Keratinocyte (primary cell): ENCODE results near the gene PGLYRP2. TPM values are rescaled to one million over a fixed set of nuclear protein-coding genes. Genes with fewer than 3 reads are reported as not detected.

Source experiments
- DNase-seq: peaks from one replicate; pipeline ENCODE4 v3.0.0-alpha.2; 2011; ENCODE audit warnings: low read depth, missing footprints, low spot score
- FAIRE-seq: peaks from 2 replicates; lab custom pipeline; 2011; peaks lifted over from hg19 to GRCh38; lab: Jason Lieb, UNC
- H2AFZ ChIP-seq: 2 replicates; pipeline ENCODE4 v1.6.0; 2012; ENCODE audit warnings: low read length, control low read depth, inconsistent platforms; ENCODE audit not compliant: control insufficient read depth
- H3K27ac ChIP-seq: 2 replicates; pipeline ENCODE4 v1.5.1; 2011; ENCODE audit warnings: low read length; ENCODE audit not compliant: control insufficient read depth, insufficient read depth
- H3K27me3 ChIP-seq: 3 replicates; pipeline ENCODE4 v1.6.0; 2011; ENCODE audit warnings: low read length; ENCODE audit not compliant: control insufficient read depth, insufficient read depth; ENCODE audit errors: extremely low read depth
- H3K36me3 ChIP-seq, 2 experiments: 2 replicates in 1 of 2; 3 replicates in 1 of 2; pipeline ENCODE4 v1.5.1; 2011; ENCODE audit warnings: low read length in 2 of 2, mild to moderate bottlenecking in 1 of 2; ENCODE audit not compliant: control insufficient read depth in 2 of 2, insufficient read depth in 2 of 2; ENCODE audit errors: extremely low read depth in 1 of 2
- H3K4me1 ChIP-seq: 3 replicates; pipeline ENCODE4 v1.5.1; 2011; ENCODE audit warnings: low read length; ENCODE audit not compliant: control insufficient read depth, insufficient read depth; ENCODE audit errors: extremely low read depth
- H3K4me2 ChIP-seq: 3 replicates; pipeline ENCODE4 v1.6.0; 2011; ENCODE audit warnings: low read depth, low read length; ENCODE audit not compliant: control insufficient read depth, insufficient read depth; ENCODE audit errors: extremely low read depth
- H3K4me3 ChIP-seq, 3 experiments: fragments of 200-600 bp in 1 of 3; sonication (generic) in 1 of 3; 2 replicates in 2 of 3; 3 replicates in 1 of 3; pipeline ENCODE4 v1.5.1; 2011 to 2016; ENCODE audit warnings: low read length in 3 of 3, mild to moderate bottlenecking in 3 of 3, control low read depth in 2 of 3, inconsistent platforms in 1 of 3, low read depth in 1 of 3, mixed read lengths in 1 of 3, mixed run types in 1 of 3, moderate library complexity in 1 of 3; ENCODE audit not compliant: control insufficient read depth in 2 of 3, insufficient read depth in 2 of 3; ENCODE audit errors: extremely low read depth in 1 of 3
- H3K79me2 ChIP-seq: 2 replicates; pipeline ENCODE4 v1.6.0; 2012; ENCODE audit warnings: low read length; ENCODE audit not compliant: control insufficient read depth, insufficient read depth
- H3K9ac ChIP-seq: 3 replicates; pipeline ENCODE4 v1.6.0; 2011; ENCODE audit warnings: low read length; ENCODE audit not compliant: control insufficient read depth, insufficient read depth; ENCODE audit errors: extremely low read depth
- H3K9me1 ChIP-seq: 3 replicates; pipeline ENCODE4 v1.6.0; 2011; ENCODE audit warnings: low read length; ENCODE audit not compliant: control insufficient read depth, insufficient read depth; ENCODE audit errors: extremely low read depth
- H3K9me3 ChIP-seq: 2 replicates; pipeline ENCODE4 v1.5.1; 2012; ENCODE audit warnings: low read depth, low read length; ENCODE audit not compliant: control insufficient read depth
- H4K20me1 ChIP-seq: 3 replicates; pipeline ENCODE4 v1.6.0; 2011; ENCODE audit warnings: low read length; ENCODE audit not compliant: control insufficient read depth, insufficient read depth; ENCODE audit errors: extremely low read depth
- EZH2 ChIP-seq: IDR thresholded peaks from one replicate; pipeline ENCODE4 v1.6.1; 2012; ENCODE audit warnings: inconsistent platforms, mild to moderate bottlenecking, low read length, moderate library complexity
- dilution Hi-C: fragments of 300-500 bp; cut with MboI; formaldehyde crosslinking; loops from one replicate; pipeline ENCODE4 v1.7.0; 2020; ENCODE audit warnings: low sequenced_read_pairs; ENCODE audit not compliant: extremely low pct_ligation_motif_present
- polyA plus RNA-seq, 5 experiments: library from polyadenylated mRNA; depleted of rRNA in 3 of 5; stranded (reverse) in 3 of 5; stranded (forward) in 1 of 5; unstranded in 1 of 5; fragments of >200 nt; gene quantifications; 1 replicate in 1 of 5; 2 replicates in 3 of 5; 3 replicates in 1 of 5; pipeline versions ENCODE4 v1.2.1 to v1.2.3, GENCODE V29; 2011 to 2012; ENCODE audit warnings: missing spikeins in 2 of 5, low read depth in 1 of 5, low replicate concordance in 1 of 5
- TF ChIP-seq, protein P1 (sequence below), 3 experiments: IDR thresholded peaks in 1 of 3; conservative IDR thresholded peaks in 1 of 3; optimal IDR thresholded peaks in 1 of 3; 2 replicates in 2 of 3; 3 replicates in 1 of 3; pipeline versions ENCODE3 to v1.5.1; 2011; ENCODE audit warnings: low read length in 3 of 3, mild to moderate bottlenecking in 3 of 3, moderate library complexity in 2 of 3, control low read depth in 1 of 3, inconsistent platforms in 1 of 3; ENCODE audit not compliant: insufficient read depth in 2 of 3; ENCODE audit errors: extremely low read depth in 1 of 3

Gene PGLYRP2
- polyA plus RNA-seq, 1 donor (not counting 4 experiments of a cell fraction or from before 2014, with no cell fraction given): not detected

DNA sequence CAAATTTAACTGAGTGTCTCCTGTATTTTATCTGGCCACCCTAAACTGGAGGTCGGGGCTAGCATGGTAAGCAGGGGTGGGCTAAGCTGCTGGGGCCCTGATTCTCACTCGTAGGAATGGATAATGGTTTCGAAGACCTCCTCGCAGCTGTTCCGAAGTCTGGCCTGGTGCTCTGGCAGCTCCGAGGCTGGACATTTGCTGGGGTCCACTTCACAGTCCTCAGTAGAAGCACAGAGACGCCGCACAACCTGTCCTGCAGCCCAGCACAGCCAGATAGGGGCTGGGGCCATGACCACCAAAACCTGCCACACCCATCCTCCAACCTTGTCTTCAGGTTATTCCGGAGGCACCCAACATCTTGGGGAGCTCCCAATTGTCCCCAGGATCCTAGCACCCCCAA, 23.3 kb downstream of the PGLYRP2 start:
- H3K4me3 ChIP-seq: no peak overlapping the region
- H3K27me3 ChIP-seq: peaks cover 65% of the 10 kb centered on the region
- FAIRE-seq (no peak), DNase-seq (no peak)
- no peak overlapping the region for H3K27ac ChIP-seq
- peaks cover 3% of the 10 kb centered on the region for H3K4me1 ChIP-seq
- H2AFZ ChIP-seq: no peak overlapping the region
- no peaks in the 10 kb centered on the region for H3K9me3 ChIP-seq
- dilution Hi-C loops: no loop called here
- H3K79me2 ChIP-seq: no peaks in the 10 kb centered on the region
- H3K36me3 ChIP-seq: no peaks in the 10 kb centered on the region
- H4K20me1 ChIP-seq: no peaks in the 10 kb centered on the region
- H3K9ac ChIP-seq: no peak overlapping the region
- no peaks in the 10 kb centered on the region for H3K9me1 ChIP-seq
- TF ChIP-seq EZH2: no peak
- TF ChIP-seq, protein P1, sequence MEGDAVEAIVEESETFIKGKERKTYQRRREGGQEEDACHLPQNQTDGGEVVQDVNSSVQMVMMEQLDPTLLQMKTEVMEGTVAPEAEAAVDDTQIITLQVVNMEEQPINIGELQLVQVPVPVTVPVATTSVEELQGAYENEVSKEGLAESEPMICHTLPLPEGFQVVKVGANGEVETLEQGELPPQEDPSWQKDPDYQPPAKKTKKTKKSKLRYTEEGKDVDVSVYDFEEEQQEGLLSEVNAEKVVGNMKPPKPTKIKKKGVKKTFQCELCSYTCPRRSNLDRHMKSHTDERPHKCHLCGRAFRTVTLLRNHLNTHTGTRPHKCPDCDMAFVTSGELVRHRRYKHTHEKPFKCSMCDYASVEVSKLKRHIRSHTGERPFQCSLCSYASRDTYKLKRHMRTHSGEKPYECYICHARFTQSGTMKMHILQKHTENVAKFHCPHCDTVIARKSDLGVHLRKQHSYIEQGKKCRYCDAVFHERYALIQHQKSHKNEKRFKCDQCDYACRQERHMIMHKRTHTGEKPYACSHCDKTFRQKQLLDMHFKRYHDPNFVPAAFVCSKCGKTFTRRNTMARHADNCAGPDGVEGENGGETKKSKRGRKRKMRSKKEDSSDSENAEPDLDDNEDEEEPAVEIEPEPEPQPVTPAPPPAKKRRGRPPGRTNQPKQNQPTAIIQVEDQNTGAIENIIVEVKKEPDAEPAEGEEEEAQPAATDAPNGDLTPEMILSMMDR (optimal IDR thresholded peaks at IDR 0.05 in 1 of 3, IDR thresholded peaks at IDR 0.05 in 1 of 3, conservative IDR thresholded peaks at IDR 0.05 in 1 of 3; ENCODE audit: extremely low read depth in 1 of 3, insufficient read depth in 2 of 3, low read length in 3 of 3): no peak
- no peak overlapping the region for H3K4me2 ChIP-seq

DNA sequence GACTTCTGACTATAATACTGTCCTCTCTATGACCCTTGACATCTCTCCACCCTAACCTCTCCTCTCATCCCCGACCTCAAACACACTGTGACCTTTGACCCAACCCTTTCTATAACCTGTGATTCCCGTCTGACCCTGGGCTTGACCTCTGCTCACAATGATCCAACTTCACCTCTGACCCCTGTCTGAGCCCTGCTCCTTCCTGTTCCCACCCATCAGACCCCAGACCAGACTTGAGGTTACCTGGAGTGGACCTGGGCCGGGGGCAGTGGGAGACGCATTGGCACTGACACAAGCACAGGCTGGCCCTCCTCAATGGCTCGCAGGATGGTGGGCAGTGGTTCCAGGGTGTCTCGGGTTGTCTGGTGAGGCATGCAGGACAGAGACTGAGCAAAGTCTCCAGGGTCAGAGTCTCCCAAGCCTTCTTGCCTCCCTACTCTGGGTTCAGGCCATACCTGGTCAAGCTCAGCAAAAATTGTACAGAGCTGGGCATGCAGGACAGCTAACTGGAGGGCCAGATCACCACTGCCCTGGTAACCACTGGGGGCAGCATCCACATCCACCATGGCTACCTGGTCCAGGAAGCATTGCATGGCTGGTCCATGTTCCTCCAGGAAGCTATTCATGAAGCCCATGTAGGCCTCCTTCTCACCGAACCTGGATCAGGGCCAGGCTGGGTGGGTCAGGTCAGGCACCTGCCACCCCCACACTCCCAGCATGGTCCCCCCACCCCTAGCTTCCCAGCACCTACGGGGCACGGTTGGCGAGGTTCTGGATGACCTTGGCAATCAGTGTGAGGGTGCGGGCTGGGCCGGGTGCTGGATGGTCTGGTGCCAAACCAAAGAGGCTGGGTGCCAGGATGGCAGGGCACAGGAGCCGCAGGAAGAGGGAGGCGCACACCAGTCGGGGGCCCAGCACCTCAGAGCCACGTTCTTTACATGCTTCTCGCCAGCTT, 25.1 kb downstream of the PGLYRP2 start:
- no peak overlapping the region for H3K4me2 ChIP-seq
- no peak overlapping the region for H3K9ac ChIP-seq
- no peaks in the 10 kb centered on the region for H3K79me2 ChIP-seq
- peaks cover 61% of the 10 kb centered on the region for H3K27me3 ChIP-seq
- H3K4me3 ChIP-seq: no peak overlapping the region
- no peak overlapping the region for H3K27ac ChIP-seq
- FAIRE-seq: no peak
- H2AFZ ChIP-seq: no peak overlapping the region
- DNase-seq: no peak
- dilution Hi-C loops: no loop called here
- H3K36me3 ChIP-seq: no peaks in the 10 kb centered on the region
- H4K20me1 ChIP-seq: no peaks in the 10 kb centered on the region
- TF ChIP-seq EZH2: no peak
- TF ChIP-seq, protein P1 (optimal IDR thresholded peaks at IDR 0.05 in 1 of 3, IDR thresholded peaks at IDR 0.05 in 1 of 3, conservative IDR thresholded peaks at IDR 0.05 in 1 of 3; ENCODE audit: extremely low read depth in 1 of 3, insufficient read depth in 2 of 3, low read length in 3 of 3): peak; percentile 22 to 46 (median 34)
- no peaks in the 10 kb centered on the region for H3K9me1 ChIP-seq
- no peaks in the 10 kb centered on the region for H3K9me3 ChIP-seq
- peaks cover 3% of the 10 kb centered on the region for H3K4me1 ChIP-seq
